Heart right ventricle (tissue), 16 donors: Measurements from ENCODE around the gene NUDT7. TPM values are rescaled to one million over a fixed set of nuclear protein-coding genes. Genes with fewer than 3 reads are reported as not detected.

Experiments used
- ATAC-seq, 8 donors: fragments of 200-7000 bp; cut with Tn5 transposase; one replicate each; pipeline ENCODE4 v1.9.1; 2020; ENCODE audit warnings: mild to moderate bottlenecking in 8 of 8, moderate library complexity in 8 of 8, moderate number of reproducible peaks in 1 of 8
- DNase-seq, 2 donors: peaks; one replicate each; pipeline ENCODE4 v3.0.0-alpha.2; 2020
- H3K27ac ChIP-seq, 10 donors: fragments of 200-600 bp; sonication (generic) in 2 of 10; one replicate each; pipeline versions ENCODE4 v1.5.0 to v1.8.0; 2020 to 2022; ENCODE audit warnings: mild to moderate bottlenecking in 3 of 10
- H3K27me3 ChIP-seq, 7 donors: fragments of 200-600 bp; one replicate each; pipeline ENCODE4 v1.8.0; 2021 to 2022; ENCODE audit warnings: mild to moderate bottlenecking in 2 of 7
- H3K36me3 ChIP-seq, 9 donors: fragments of 200-600 bp; sonication (generic) in 1 of 9; one replicate each; pipeline versions ENCODE4 v1.5.0 to v1.8.0; 2020 to 2022; ENCODE audit warnings: mild to moderate bottlenecking in 2 of 9
- H3K4me1 ChIP-seq, 9 donors: fragments of 200-600 bp; sonication (generic) in 1 of 9; one replicate each; pipeline versions ENCODE4 v1.5.0 to v1.8.0; 2020 to 2022; ENCODE audit warnings: mild to moderate bottlenecking in 4 of 9
- H3K4me3 ChIP-seq, 10 donors: fragments of 200-600 bp; sonication (generic) in 2 of 10; one replicate each; pipeline versions ENCODE4 v1.5.0 to v1.8.0; 2020 to 2022; ENCODE audit warnings: mild to moderate bottlenecking in 7 of 10, moderate library complexity in 2 of 10
- H3K9me3 ChIP-seq, 11 donors: fragments of 200-600 bp in 10 of 11; sonication (generic) in 2 of 11; one replicate each; pipeline versions ENCODE4 v1.5.0 to v1.8.0; 2013 to 2022; ENCODE audit warnings: mild to moderate bottlenecking in 2 of 11, control low read depth in 1 of 11, moderate library complexity in 1 of 11
- CTCF ChIP-seq, 9 donors: fragments of 200-600 bp; sonication (generic) in 2 of 9; IDR thresholded peaks; one replicate each; pipeline versions ENCODE4 v1.5.0 to v1.8.0; 2021 to 2022; ENCODE audit warnings: antibody characterized with exemption in 9 of 9, mild to moderate bottlenecking in 5 of 9, moderate library complexity in 1 of 9
- WGBS, 2 donors: extraction: QIAGEN DNeasy Blood & Tissue Kit; methylation state at CpG; one replicate each; pipeline ENCODE4 v1.1.7; 2013; ENCODE audit warnings: inconsistent platforms in 1 of 2; 5-methylcytosine and 5-hydroxymethylcytosine counted together
- intact Hi-C, 10 donors: fragments of 100-400 bp; cut with DNase I; formaldehyde crosslinking; loops; one replicate each; pipeline versions ENCODE4 v1.11.1 to v1.14.2; 2022
- long read RNA-seq, 3 donors: library from polyadenylated mRNA; unstranded; transcript quantifications; one replicate each; pipeline ENCODE4 v2.0.0, GENCODE V29; 2020 to 2021
- polyA plus RNA-seq, 2 donors: library from polyadenylated mRNA; stranded (reverse); fragments of 200-250 nt; gene quantifications; one replicate each; pipeline ENCODE4 v1.2.3, GENCODE V29; 2013
- total RNA-seq, 10 donors: library from RNA; stranded (reverse); fragmentation: NEBNext Ultra II Directional in 3 of 10; extraction: Animal tissue kit (Norgen Biotek cat#: 25700) in 3 of 10; gene quantifications; one replicate each; pipeline versions ENCODE4 v1.2.1 to v1.2.4, GENCODE V29; 2021 to 2023
- donor health status: Arrhythmogenic right ventricular cardiomyopathy.
- donor health status: ischemic (EF 13 %, LVEDD 7.1; RV severe dilation, severe dysfunction).
- donor health status: healthy with polysubstance abuse.
- donor health status: DM: no; HTN: yes; CAD: no.
- donor health status: DM: no; HTN: no; CAD: no.
- donor health status: ischemic (EF 25% LVEDD 6.9; RV normal size, moderate dysfunction).
- donor health status: ischemic (EF 25% LVEDD 5.7; RV mildly dilated, moderate dysfunction).
- donor health status: healthy.
- donor health status: DM: yes; HTN: yes; CAD: no.
- donor health status: Ischemic cardiomyopathy.
- donor health status: ischemic (EF 35%, LVEDD 5.7; RV mildly dilated, moderate dysfunction).
- donor health status: nonischemic (EF 11% LVEDD 7.7; RV severe dilation, severe dysfunction).
- donor health status: DM: yes; HTN: yes; CAD: no.
- donor health status: PGD.
- donor health status: ischemic (EF 29% LVEDD 5.4; RV normal size, mild dysfunction).
- donor health status: nonischemic (EF 23%, LVEDD 6.1; RV moderate dilation, normal function).

The NUDT7 gene
- total RNA-seq (10 to 100 TPM; 29.5 to 75.7 (median 55.2) TPM), polyA plus RNA-seq (10 to 100 TPM; 10.3 to 39.5 TPM)
- long read RNA-seq, donor 1, transcript NUDT7-205 (5 exons, 899 nt) = major isoform, 19 of 57 reads
- long read RNA-seq, donor 1, transcript NUDT7-202 (3 exons, 930 nt) = minor isoform, 13 of 57 reads
- long read RNA-seq, donor 1, transcript NUDT7-201 (4 exons, 1,096 nt) = minor isoform, 6 of 57 reads
- long read RNA-seq, donor 1, partial matches to known transcripts = 5 of 57 reads
- long read RNA-seq, donor 1, other reads (novel, unspliced or antisense) = 12 of 57 reads
- long read RNA-seq, donor 2, transcript NUDT7-205 (5 exons, 899 nt) = major isoform, 23 of 74 reads
- long read RNA-seq, donor 2, transcript NUDT7-202 (3 exons, 930 nt) = minor isoform, 18 of 74 reads
- long read RNA-seq, donor 2, partial matches to known transcripts = 9 of 74 reads
- long read RNA-seq, donor 2, other reads (novel, unspliced or antisense) = 18 of 74 reads
- long read RNA-seq, donor 3, transcript NUDT7-205 (5 exons, 899 nt) = major isoform, 18 of 67 reads
- long read RNA-seq, donor 3, transcript NUDT7-202 (3 exons, 930 nt) = minor isoform, 15 of 67 reads
- long read RNA-seq, donor 3, transcript NUDT7-201 (4 exons, 1,096 nt) = minor isoform, 7 of 67 reads
- long read RNA-seq, donor 3, partial matches to known transcripts = 13 of 67 reads
- long read RNA-seq, donor 3, other reads (novel, unspliced or antisense) = 12 of 67 reads

GRCh38 chr16:77722309-77723107 lies at the start of gene NUDT7:
NUDT7 (plus strand) TSS chr16:77722514; CDS start chr16:77722583, 69 bp downstream.
- DNase-seq (peak; percentile 99 to 100), ATAC-seq (peak; percentile 99 to 100 (median 100))
- intact Hi-C loops = loop anchor here in 1 of 10 donors (5.0 kb wide), 1 partner anchor 375 kb away; the partner anchor contains the start of gene WWOX
- H3K27me3 ChIP-seq = no peaks in the 10 kb centered on the region
- peaks cover 0 to 21% (median 0%) of the 10 kb centered on the region in 9 donors for H3K36me3 ChIP-seq
- H3K4me3 ChIP-seq = peak within 1 kb of the TSS; percentile 52 to 94 (median 82)
- TF ChIP-seq CTCF (IDR thresholded peaks at IDR 0.05) = peak in 6 of 9 donors; percentile 11 to 59 (median 38)
- H3K9me3 ChIP-seq = no peaks in the 10 kb centered on the region
- 0 to 1% methylated on average over 55 of the region's 55 CpGs for WGBS, 2 donors
- peak within 1 kb of the TSS; percentile 52 to 97 (median 93) for H3K27ac ChIP-seq
- H3K4me1 ChIP-seq = peaks cover 0 to 13% (median 9%) of the 10 kb centered on the region in 9 donors

- Histone ChIP-seq H3K9me3 (no peaks in the 10 kb centered on the region), H3K27ac (no peak overlapping the region), H3K4me1 (no peaks in the 10 kb centered on the region), H3K4me3 (no peak overlapping the region), H3K27me3 (peaks cover 0 to 18% (median 0%) of the 10 kb centered on the region in 7 donors), H3K36me3 (no peaks in the 10 kb centered on the region)
- DNase-seq = no peak
- intact Hi-C loops = loop anchor here (1.0 to 10.0 kb wide), 12 partner anchors 110 to 427 kb away; partner anchors contain the start of genes WWOX (in 5 of the 10) and VAT1L (in 1 of the 10)
- WGBS, 2 donors = 44 to 49% methylated on average over 4 of the region's 4 CpGs
- ATAC-seq = no peak
- TF ChIP-seq CTCF (IDR thresholded peaks at IDR 0.05) = no peak
Observed at GRCh38 chr16:77674888-77675287, 47.4 kb upstream of the NUDT7 start.

GRCh38 chr16:77675464-77676324 lies 46.6 kb upstream of the NUDT7 start:
- intact Hi-C loops = loop anchor here (1.0 to 10.0 kb wide), 12 partner anchors 109 to 427 kb away; partner anchors contain the start of genes WWOX (in 5 of the 10) and VAT1L (in 1 of the 10)
- Histone ChIP-seq H3K4me3 (no peak overlapping the region), H3K9me3 (no peaks in the 10 kb centered on the region), H3K4me1 (no peaks in the 10 kb centered on the region), H3K27me3 (peaks cover 0 to 11% (median 0%) of the 10 kb centered on the region in 7 donors), H3K27ac (no peak overlapping the region), H3K36me3 (no peaks in the 10 kb centered on the region)
- WGBS, 2 donors = 28% methylated on average over 15 of the region's 15 CpGs
- DNase-seq (peak in 1 of 2 donors; percentile 71), ATAC-seq (peak; percentile 71 to 91 (median 78))
- peak; percentile 71 to 93 (median 87) for TF ChIP-seq CTCF (IDR thresholded peaks at IDR 0.05)
